ENCODE data around the gene IGDCC3. TPM values are rescaled to one million over a fixed set of nuclear protein-coding genes. Genes with fewer than 3 reads are reported as not detected.

Gene IGDCC3
- total RNA-seq, 1 donor from 2014 or later, result not detected

- Mint-ChIP-seq H3K4me1 (ENCODE audit: low read depth) (no peaks in the 10 kb centered on the region), H3K4me3 (no peak overlapping the region), H3K27ac (no peak overlapping the region), H3K9me3 (no peaks in the 10 kb centered on the region), H3K36me3 (ENCODE audit: low read depth) (no peaks in the 10 kb centered on the region), H3K27me3 (ENCODE audit: insufficient read depth) (peaks cover 48% of the 10 kb centered on the region)
- DNase-seq (ENCODE audit: low spot score), result no peak
- intact Hi-C loops (cut with micrococcal nuclease), result no loop called here
Measured at GRCh38 chr15:65392368-65392767, 14.6 kb upstream of the IGDCC3 start.

DNA sequence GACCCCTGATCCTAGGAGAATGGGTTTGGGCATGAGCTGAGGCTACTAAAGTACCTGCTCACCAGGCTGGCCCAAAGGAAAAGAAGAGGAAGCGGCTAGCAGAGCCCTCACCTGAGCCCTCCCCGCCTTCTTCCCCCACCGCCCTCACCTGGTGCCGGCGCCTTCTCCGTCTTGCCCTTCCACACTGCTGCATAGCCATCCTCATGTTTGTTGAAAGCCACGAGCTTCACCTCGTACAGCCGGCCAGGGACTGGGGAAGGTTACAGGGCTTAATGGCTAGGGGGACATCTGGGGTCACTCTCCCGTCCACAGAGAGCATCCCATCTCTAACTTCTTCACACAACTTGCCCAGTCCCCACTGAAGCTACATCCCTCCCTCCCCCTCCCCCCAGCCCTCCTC lies 13.9 kb upstream of the IGDCC3 start:
- intact Hi-C loops (cut with micrococcal nuclease), result no loop called here

DNA sequence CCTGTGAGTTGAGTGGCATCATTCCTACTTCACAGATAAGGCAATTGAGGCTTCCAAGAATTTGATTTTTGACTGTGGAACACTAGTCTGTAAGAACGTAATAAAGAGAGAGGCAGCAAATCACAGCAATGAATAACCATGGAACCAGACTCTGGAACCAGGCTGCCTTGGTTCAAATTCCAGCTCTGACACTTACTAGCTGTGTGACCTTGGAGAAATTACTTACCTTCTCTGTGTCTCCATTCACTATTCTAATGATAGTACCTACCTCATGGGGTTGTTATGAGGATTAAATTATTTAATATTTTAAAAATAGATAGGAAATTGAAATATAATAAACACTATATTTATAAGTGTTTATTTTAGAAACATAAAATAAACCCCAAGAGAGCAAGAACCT lies 12.6 kb upstream of the IGDCC3 start:
- Mint-ChIP-seq H3K9me3 (no peaks in the 10 kb centered on the region), H3K27ac (no peak overlapping the region), H3K4me3 (no peak overlapping the region), H3K36me3 (ENCODE audit: low read depth) (no peaks in the 10 kb centered on the region), H3K4me1 (ENCODE audit: low read depth) (no peaks in the 10 kb centered on the region), H3K27me3 (ENCODE audit: insufficient read depth) (peaks cover 33% of the 10 kb centered on the region)
- no peak for DNase-seq (ENCODE audit: low spot score)
- intact Hi-C loops (cut with micrococcal nuclease), result no loop called here

More for the DNA sequence above, 13.9 kb upstream of the IGDCC3 start:
- no peak for DNase-seq (ENCODE audit: low spot score)
- H3K27me3 Mint-ChIP-seq (ENCODE audit: insufficient read depth), result peaks cover 42% of the 10 kb centered on the region
- H3K27ac Mint-ChIP-seq, result no peak overlapping the region
- no peaks in the 10 kb centered on the region for H3K36me3 Mint-ChIP-seq (ENCODE audit: low read depth)
- no peaks in the 10 kb centered on the region for H3K9me3 Mint-ChIP-seq
- no peak overlapping the region for H3K4me3 Mint-ChIP-seq
- no peaks in the 10 kb centered on the region for H3K4me1 Mint-ChIP-seq (ENCODE audit: low read depth)

DNA sequence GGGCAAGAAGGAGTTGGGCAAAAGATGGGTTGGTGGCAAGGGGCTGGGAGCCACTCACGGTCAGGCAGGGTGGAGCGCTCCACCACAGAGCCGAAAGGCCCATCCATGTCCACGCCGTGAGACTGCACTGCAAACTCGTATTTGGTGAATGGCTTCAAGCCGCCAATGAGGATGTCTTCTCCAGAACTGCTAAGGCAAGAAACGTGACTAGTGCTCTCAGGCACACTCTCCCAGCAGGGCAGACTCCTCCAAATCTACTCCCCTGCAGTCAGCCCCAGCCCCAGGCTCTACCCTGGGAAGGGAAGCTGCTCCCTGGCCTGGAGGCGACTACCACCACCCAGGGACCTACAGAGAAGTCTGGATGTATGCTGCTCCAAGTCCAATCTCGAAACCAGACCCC lies 11.4 kb upstream of the IGDCC3 start:
- DNase-seq (ENCODE audit: low spot score), result no peak
- no peaks in the 10 kb centered on the region for H3K9me3 Mint-ChIP-seq
- no peak overlapping the region for H3K27ac Mint-ChIP-seq
- H3K27me3 Mint-ChIP-seq (ENCODE audit: insufficient read depth), result peaks cover 21% of the 10 kb centered on the region
- intact Hi-C loops (cut with micrococcal nuclease), result loop anchor here (5.0 kb wide), 1 partner anchor 357 kb away; no protein-coding TSS in a partner anchor
- H3K4me1 Mint-ChIP-seq (ENCODE audit: low read depth), result peaks cover 9% of the 10 kb centered on the region
- H3K4me3 Mint-ChIP-seq, result no peak overlapping the region
- H3K36me3 Mint-ChIP-seq (ENCODE audit: low read depth), result no peaks in the 10 kb centered on the region

DNA sequence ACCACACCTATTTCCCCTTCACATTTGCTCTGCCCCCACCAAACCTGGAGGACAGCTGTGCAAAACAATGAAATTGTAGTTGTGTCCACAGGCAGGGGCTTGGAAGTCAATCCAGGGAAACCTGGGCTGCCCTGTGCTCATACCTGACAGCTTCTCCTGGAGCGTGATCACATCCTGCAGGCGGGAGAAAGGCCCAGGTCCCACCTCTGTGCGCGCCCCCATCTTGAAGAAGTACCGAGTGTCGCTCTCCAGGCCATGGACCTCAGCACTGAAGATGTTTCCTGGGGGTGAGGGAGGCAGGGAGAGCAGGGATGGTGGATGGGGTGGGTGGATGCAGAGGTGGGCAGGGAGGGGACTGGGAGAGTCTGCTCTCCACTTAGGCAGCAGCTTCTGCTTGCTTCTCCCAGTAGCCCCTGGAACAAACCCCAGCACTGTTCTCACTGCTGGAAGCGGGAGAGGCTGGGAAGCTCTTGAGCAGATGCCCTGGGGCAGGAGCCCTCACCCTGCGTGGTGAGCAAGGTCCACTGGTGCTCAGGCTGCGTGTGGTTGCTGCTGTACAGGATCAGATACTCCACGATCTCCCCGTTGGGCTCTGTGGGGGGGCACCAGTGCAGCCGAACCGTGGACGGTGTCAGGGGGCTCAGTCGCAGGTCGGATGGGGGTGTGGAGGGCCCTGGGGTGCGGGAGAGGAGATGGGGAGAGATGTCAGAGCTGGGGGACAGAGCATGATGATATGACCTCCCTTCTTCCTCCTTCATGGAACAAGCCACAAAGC lies 10.7 kb upstream of the IGDCC3 start:
- H3K4me1 Mint-ChIP-seq (ENCODE audit: low read depth), result peaks cover 11% of the 10 kb centered on the region
- intact Hi-C loops (cut with micrococcal nuclease), result loop anchor here (5.0 kb wide), 1 partner anchor 356 kb away; no protein-coding TSS in a partner anchor
- no peaks in the 10 kb centered on the region for H3K9me3 Mint-ChIP-seq
- H3K4me3 Mint-ChIP-seq, result no peak overlapping the region
- H3K27ac Mint-ChIP-seq, result no peak overlapping the region
- DNase-seq (ENCODE audit: low spot score), result no peak
- H3K27me3 Mint-ChIP-seq (ENCODE audit: insufficient read depth), result peaks cover 14% of the 10 kb centered on the region
- H3K36me3 Mint-ChIP-seq (ENCODE audit: low read depth), result no peaks in the 10 kb centered on the region

- no peak for DNase-seq (ENCODE audit: low spot score)
- no peak overlapping the region for H3K4me3 Mint-ChIP-seq
- no peaks in the 10 kb centered on the region for H3K9me3 Mint-ChIP-seq
- H3K27me3 Mint-ChIP-seq (ENCODE audit: insufficient read depth), result peaks cover 15% of the 10 kb centered on the region
- H3K36me3 Mint-ChIP-seq (ENCODE audit: low read depth), result no peaks in the 10 kb centered on the region
- H3K27ac Mint-ChIP-seq, result no peak overlapping the region
- intact Hi-C loops (cut with micrococcal nuclease), result loop anchor here (5.0 kb wide), 1 partner anchor 355 kb away; no protein-coding TSS in a partner anchor
- peaks cover 11% of the 10 kb centered on the region for H3K4me1 Mint-ChIP-seq (ENCODE audit: low read depth)
Measured at GRCh38 chr15:65386886-65387285, 9.1 kb upstream of the IGDCC3 start.

GRCh38 chr15:65386376-65386775 lies 8.6 kb upstream of the IGDCC3 start:
- H3K4me1 Mint-ChIP-seq (ENCODE audit: low read depth), result peaks cover 11% of the 10 kb centered on the region
- no peaks in the 10 kb centered on the region for H3K36me3 Mint-ChIP-seq (ENCODE audit: low read depth)
- H3K27me3 Mint-ChIP-seq (ENCODE audit: insufficient read depth), result peaks cover 20% of the 10 kb centered on the region
- H3K9me3 Mint-ChIP-seq, result no peaks in the 10 kb centered on the region
- no peak overlapping the region for H3K27ac Mint-ChIP-seq
- DNase-seq (ENCODE audit: low spot score), result no peak
- no peak overlapping the region for H3K4me3 Mint-ChIP-seq
- intact Hi-C loops (cut with micrococcal nuclease), result loop anchor here (5.0 kb wide), 1 partner anchor 354 kb away; no protein-coding TSS in a partner anchor

- Mint-ChIP-seq H3K4me3 (peak overlapping the region; percentile 83), H3K9me3 (no peaks in the 10 kb centered on the region), H3K27ac (no peak overlapping the region), H3K4me1 (ENCODE audit: low read depth) (peaks cover 11% of the 10 kb centered on the region), H3K36me3 (ENCODE audit: low read depth) (no peaks in the 10 kb centered on the region), H3K27me3 (ENCODE audit: insufficient read depth) (peaks cover 24% of the 10 kb centered on the region)
- intact Hi-C loops (cut with micrococcal nuclease), result loop anchor here (1.0 to 5.0 kb wide), 5 partner anchors 15 to 354 kb away; partner anchors contain the start of gene CLPX
- no peak for DNase-seq (ENCODE audit: low spot score)
Measured at GRCh38 chr15:65385870-65386258, 8.1 kb upstream of the IGDCC3 start.

GRCh38 chr15:65384895-65385869 lies 7.4 kb upstream of the IGDCC3 start:
- peak overlapping the region; percentile 83 for H3K4me3 Mint-ChIP-seq
- intact Hi-C loops (cut with micrococcal nuclease), result loop anchor here (1.0 to 5.0 kb wide), 5 partner anchors 16 to 353 kb away; partner anchors contain the start of gene CLPX
- no peaks in the 10 kb centered on the region for H3K9me3 Mint-ChIP-seq
- H3K4me1 Mint-ChIP-seq (ENCODE audit: low read depth), result peaks cover 11% of the 10 kb centered on the region
- H3K27me3 Mint-ChIP-seq (ENCODE audit: insufficient read depth), result peaks cover 28% of the 10 kb centered on the region
- no peaks in the 10 kb centered on the region for H3K36me3 Mint-ChIP-seq (ENCODE audit: low read depth)
- peak overlapping the region; percentile 86 for H3K27ac Mint-ChIP-seq
- DNase-seq (ENCODE audit: low spot score), result peak; percentile 77

GRCh38 chr15:65384505-65384894 lies 6.7 kb upstream of the IGDCC3 start:
- H3K27ac Mint-ChIP-seq, result no peak overlapping the region
- intact Hi-C loops (cut with micrococcal nuclease), result loop anchor here (2.0 kb wide), 1 partner anchor 16 kb away; no protein-coding TSS in a partner anchor
- peak overlapping the region; percentile 83 for H3K4me3 Mint-ChIP-seq
- DNase-seq (ENCODE audit: low spot score), result no peak
- no peaks in the 10 kb centered on the region for H3K36me3 Mint-ChIP-seq (ENCODE audit: low read depth)
- peaks cover 11% of the 10 kb centered on the region for H3K4me1 Mint-ChIP-seq (ENCODE audit: low read depth)
- no peaks in the 10 kb centered on the region for H3K9me3 Mint-ChIP-seq
- peaks cover 31% of the 10 kb centered on the region for H3K27me3 Mint-ChIP-seq (ENCODE audit: insufficient read depth)

DNA sequence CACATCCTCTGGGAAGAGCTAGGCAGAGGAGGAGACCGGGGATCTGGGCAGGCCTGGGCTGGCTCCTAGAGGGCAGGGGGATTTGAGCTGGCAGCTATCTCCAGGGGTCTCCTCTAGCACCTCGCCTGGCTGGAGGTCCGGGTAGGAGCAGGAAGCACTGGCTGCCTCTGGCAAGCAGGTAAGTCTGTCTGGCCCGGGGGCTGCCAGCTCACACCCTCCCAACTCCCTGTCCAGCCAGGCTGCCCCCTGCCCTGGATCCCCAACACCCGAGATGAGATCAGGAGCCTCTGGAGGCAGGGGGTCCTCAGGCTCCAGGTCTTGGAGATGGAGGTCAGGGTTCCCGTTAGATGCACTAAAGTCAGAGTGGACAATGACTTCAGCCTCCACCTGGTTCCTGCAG lies 6.2 kb upstream of the IGDCC3 start:
- no peak for DNase-seq (ENCODE audit: low spot score)
- peaks cover 34% of the 10 kb centered on the region for H3K27me3 Mint-ChIP-seq (ENCODE audit: insufficient read depth)
- peaks cover 11% of the 10 kb centered on the region for H3K4me1 Mint-ChIP-seq (ENCODE audit: low read depth)
- no peak overlapping the region for H3K27ac Mint-ChIP-seq
- no peaks in the 10 kb centered on the region for H3K9me3 Mint-ChIP-seq
- intact Hi-C loops (cut with micrococcal nuclease), result loop anchor here (2.0 kb wide), 1 partner anchor 17 kb away; no protein-coding TSS in a partner anchor
- peak overlapping the region; percentile 40 for H3K4me3 Mint-ChIP-seq
- H3K36me3 Mint-ChIP-seq (ENCODE audit: low read depth), result no peaks in the 10 kb centered on the region

DNA sequence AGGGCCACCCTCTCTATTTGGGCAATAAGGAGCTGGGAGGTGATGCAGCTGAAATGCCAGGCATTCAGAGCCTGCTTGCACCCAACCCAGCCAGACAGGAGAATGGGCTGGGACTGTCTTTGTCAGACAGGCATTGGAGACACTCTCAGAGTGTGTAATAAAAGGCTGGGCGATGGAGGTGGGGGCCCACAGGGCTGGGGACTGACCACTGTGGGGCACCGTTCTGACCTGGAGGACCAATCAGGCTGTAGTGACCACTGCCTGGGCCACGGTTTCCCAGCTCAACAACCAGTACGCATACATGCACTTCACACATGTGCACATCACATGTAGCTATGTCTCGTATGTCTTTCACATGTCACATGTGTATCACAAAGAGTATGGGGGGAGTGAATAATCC lies 5.7 kb upstream of the IGDCC3 start:
- H3K4me3 Mint-ChIP-seq, result no peak overlapping the region
- H3K9me3 Mint-ChIP-seq, result no peaks in the 10 kb centered on the region
- intact Hi-C loops (cut with micrococcal nuclease), result no loop called here
- DNase-seq (ENCODE audit: low spot score), result no peak
- peaks cover 2% of the 10 kb centered on the region for H3K36me3 Mint-ChIP-seq (ENCODE audit: low read depth)
- H3K27ac Mint-ChIP-seq, result no peak overlapping the region
- peaks cover 39% of the 10 kb centered on the region for H3K27me3 Mint-ChIP-seq (ENCODE audit: insufficient read depth)
- peaks cover 11% of the 10 kb centered on the region for H3K4me1 Mint-ChIP-seq (ENCODE audit: low read depth)
